Activated T-cell treated with anti-CD3 and anti-CD28 coated beads, Interleukin-2, amount 50 U/mL, for 72 hours (primary cell): ENCODE measurements around the gene EIF2B2. TPM values are rescaled to one million over a fixed set of nuclear protein-coding genes. Genes with fewer than 3 reads are reported as not detected.
"Not testable (repeated sequence)": the region's sequence is repeated elsewhere in the genome, so short reads cannot be mapped to it uniquely, and the experiment has no call there.

Source experiments
- ATAC-seq, 2 donors: fragments of 150-1000 bp; cut with Tn5 transposase; replicated peaks in 1 of 2; 2 replicates each; pipeline ENCODE4 v1.10.0; 2021; ENCODE audit warnings: moderate library complexity in 2 of 2, mild to moderate bottlenecking in 1 of 2
- DNase-seq, 2 donors: peaks; one replicate each; pipeline ENCODE4 v3.0.0; 2021 to 2022; ENCODE audit warnings: mixed read lengths in 1 of 2
- H3K27ac Mint-ChIP-seq: one replicate; pipeline ENCODE4 v1.8.0; 2022; ENCODE audit warnings: mild to moderate bottlenecking, moderate library complexity, mixed read lengths
- H3K27me3 Mint-ChIP-seq: one replicate; pipeline ENCODE4 v1.8.0; 2022; ENCODE audit warnings: low read depth, mixed read lengths
- H3K36me3 Mint-ChIP-seq, 2 donors: one replicate each; pipeline ENCODE4 v1.8.0; 2022; ENCODE audit warnings: mixed read lengths in 2 of 2, mild to moderate bottlenecking in 1 of 2; ENCODE audit not compliant: insufficient read depth in 2 of 2
- H3K4me1 Mint-ChIP-seq: one replicate; pipeline ENCODE4 v1.8.0; 2022; ENCODE audit warnings: low read depth, mixed read lengths
- H3K4me3 Mint-ChIP-seq, 2 donors: one replicate each; pipeline ENCODE4 v1.8.0; 2022; ENCODE audit warnings: mild to moderate bottlenecking in 2 of 2, mixed read lengths in 2 of 2, moderate library complexity in 2 of 2
- H3K9me3 Mint-ChIP-seq, 2 donors: one replicate each; pipeline ENCODE4 v1.8.0; 2022; ENCODE audit warnings: mixed read lengths in 2 of 2
- total RNA-seq, 2 donors: library from RNA; stranded (reverse); gene quantifications; one replicate each; pipeline ENCODE4 v1.2.3, GENCODE V29; 2022

The EIF2B2 gene
- total RNA-seq, 2 donors from 2014 or later: 50.3 to 68.5 TPM

DNA sequence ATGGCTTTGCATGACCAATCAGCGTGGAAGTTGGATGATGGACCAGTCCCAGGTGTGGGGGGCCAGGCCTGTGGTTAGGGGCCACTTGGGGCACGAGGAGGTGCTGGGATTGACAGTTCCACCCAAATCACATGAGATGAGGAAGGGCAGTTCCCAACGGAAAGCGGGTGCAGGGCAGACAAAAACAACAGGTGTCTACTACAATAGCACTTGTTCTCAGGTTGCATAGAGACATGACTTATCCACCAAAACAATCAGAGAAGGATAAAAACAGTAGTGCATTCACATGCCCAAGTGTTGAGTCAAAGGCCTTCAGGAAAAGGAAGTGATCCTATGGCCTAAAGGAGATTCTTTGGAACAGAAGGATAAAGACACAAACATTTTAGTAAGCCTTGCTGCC, 14.6 kb upstream of the EIF2B2 start:
- DNase-seq (no peak), ATAC-seq (no peak)
- Mint-ChIP-seq H3K27me3 (no peaks in the 10 kb centered on the region), H3K4me1 (no peaks in the 10 kb centered on the region), H3K27ac (no peak overlapping the region), H3K36me3 (no peaks in the 10 kb centered on the region), H3K9me3 (no peaks in the 10 kb centered on the region), H3K4me3 (no peak overlapping the region)

DNA sequence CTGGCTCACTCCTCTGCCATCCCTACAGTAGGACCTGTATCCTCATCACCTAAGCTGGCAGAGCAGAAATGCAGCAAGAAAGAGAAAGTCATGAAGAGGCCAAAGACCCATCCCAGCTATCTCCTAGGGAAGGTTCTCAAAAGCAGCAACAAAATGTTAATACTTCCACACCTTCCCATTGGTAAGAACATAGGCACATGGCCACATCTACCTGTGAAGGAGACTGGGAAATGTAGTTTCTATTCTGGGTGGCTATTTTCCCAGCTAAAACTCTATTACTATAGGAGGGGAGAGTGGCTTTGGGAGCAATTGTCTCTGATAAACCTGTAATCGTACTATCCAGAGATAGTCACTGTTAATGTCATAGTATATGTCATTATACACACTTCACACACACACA, 13.7 kb upstream of the EIF2B2 start:
- no peaks in the 10 kb centered on the region for H3K27me3 Mint-ChIP-seq
- H3K4me1 Mint-ChIP-seq: no peaks in the 10 kb centered on the region
- H3K36me3 Mint-ChIP-seq: no peaks in the 10 kb centered on the region
- ATAC-seq (no peak), DNase-seq (no peak)
- no peak overlapping the region for H3K4me3 Mint-ChIP-seq
- H3K9me3 Mint-ChIP-seq: no peaks in the 10 kb centered on the region
- no peak overlapping the region for H3K27ac Mint-ChIP-seq

DNA sequence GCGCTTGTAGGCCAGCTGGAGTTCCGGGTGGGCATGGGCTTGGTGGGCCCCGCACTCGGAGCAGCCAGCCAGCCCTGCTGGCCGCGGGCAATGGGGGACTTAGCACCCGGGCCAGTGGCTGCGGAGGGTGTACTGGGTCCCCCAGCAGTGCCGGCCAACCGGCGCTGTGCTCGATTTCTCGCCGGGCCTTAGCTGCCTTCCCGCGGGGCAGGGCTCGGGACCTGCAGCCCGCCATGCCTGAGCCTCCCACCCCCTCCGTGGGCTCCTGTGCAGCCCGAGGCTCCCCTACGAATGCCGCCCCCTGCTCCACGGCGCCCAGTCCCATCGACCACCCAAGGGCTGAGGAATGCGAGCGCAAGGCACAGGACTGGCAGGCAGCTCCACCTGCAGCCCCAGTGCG, 8.5 kb upstream of the EIF2B2 start:
- ATAC-seq, H3K36me3 Mint-ChIP-seq, H3K4me1 Mint-ChIP-seq, H3K27me3 Mint-ChIP-seq, H3K27ac Mint-ChIP-seq, H3K9me3 Mint-ChIP-seq, H3K4me3 Mint-ChIP-seq, DNase-seq: not testable (repeated sequence)

DNA sequence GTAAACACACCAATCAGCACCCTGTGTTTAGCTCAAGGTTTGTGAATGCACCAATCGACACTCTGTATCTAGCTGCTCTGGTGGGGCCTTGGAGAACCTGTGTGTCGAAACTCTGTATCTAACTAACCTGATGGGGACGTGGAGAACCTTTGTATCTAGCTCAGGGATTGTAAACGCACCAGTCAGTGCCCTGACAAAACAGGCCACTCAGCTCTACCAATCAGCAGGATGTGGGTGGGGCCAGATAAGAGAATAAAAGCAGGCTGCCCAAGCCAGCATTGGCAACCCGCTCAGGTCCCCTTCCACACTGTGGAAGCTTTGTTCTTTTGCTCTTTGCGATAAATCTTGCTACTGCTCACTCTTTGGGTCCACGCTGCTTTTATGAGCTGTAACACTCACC, 6.9 kb upstream of the EIF2B2 start:
- H3K9me3 Mint-ChIP-seq, H3K4me1 Mint-ChIP-seq, H3K36me3 Mint-ChIP-seq, H3K4me3 Mint-ChIP-seq, ATAC-seq, H3K27me3 Mint-ChIP-seq, H3K27ac Mint-ChIP-seq, DNase-seq: not testable (repeated sequence)

DNA sequence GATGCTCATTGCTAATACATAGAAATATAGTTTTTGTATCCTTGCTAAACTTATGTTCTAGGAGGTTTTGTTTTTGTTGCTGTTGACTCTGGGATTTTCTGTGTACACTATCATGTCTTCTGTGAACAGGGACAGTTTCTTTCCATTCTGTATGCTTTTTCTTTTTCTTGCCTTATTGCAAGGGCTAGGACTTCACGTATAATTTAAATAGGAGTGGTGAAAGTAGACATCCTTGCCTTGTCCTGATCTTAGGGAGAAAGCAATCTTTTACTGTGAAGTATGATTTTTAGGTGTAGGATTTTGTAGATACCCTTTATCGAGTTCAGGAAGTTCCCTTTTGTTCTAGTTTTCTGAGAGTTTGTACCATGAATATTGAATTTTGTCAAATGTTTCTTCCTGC, 1.5 kb upstream of the EIF2B2 start:
- peaks cover 2 to 3% of the 10 kb centered on the region in 2 donors for H3K9me3 Mint-ChIP-seq
- no peak overlapping the region for H3K27ac Mint-ChIP-seq
- DNase-seq: no peak
- H3K36me3 Mint-ChIP-seq: peaks cover 5 to 22% of the 10 kb centered on the region in 2 donors
- no peak overlapping the region for H3K4me3 Mint-ChIP-seq
- no peak for ATAC-seq
- H3K4me1 Mint-ChIP-seq: peaks cover 36% of the 10 kb centered on the region
- no peaks in the 10 kb centered on the region for H3K27me3 Mint-ChIP-seq

DNA sequence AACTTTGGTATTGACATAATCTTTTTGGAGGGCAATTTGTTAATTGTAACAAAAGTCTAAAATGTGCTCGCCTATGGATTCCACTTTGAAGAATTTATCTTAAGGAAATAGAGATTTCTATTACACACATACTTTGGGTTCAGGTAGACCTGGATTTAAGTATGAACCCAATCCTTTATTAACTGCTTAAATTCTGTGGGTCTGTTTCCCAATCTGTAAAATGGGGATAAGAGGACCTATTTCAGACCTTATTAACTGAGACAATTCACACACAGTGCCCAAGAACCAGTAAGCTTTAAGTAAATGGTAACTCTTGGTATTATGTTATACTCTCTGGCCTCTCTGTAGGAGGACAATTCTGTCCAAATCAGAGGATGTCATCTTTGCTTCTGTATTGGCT, 822 bp upstream of the EIF2B2 start:
- peaks cover 2 to 3% of the 10 kb centered on the region in 2 donors for H3K9me3 Mint-ChIP-seq
- H3K36me3 Mint-ChIP-seq: peaks cover 5 to 22% of the 10 kb centered on the region in 2 donors
- H3K27ac Mint-ChIP-seq: peak overlapping the region; percentile 78
- DNase-seq: no peak
- ATAC-seq: no peak
- H3K4me1 Mint-ChIP-seq: peaks cover 41% of the 10 kb centered on the region
- H3K4me3 Mint-ChIP-seq: peak overlapping the region; percentile 82 to 95
- no peaks in the 10 kb centered on the region for H3K27me3 Mint-ChIP-seq

DNA sequence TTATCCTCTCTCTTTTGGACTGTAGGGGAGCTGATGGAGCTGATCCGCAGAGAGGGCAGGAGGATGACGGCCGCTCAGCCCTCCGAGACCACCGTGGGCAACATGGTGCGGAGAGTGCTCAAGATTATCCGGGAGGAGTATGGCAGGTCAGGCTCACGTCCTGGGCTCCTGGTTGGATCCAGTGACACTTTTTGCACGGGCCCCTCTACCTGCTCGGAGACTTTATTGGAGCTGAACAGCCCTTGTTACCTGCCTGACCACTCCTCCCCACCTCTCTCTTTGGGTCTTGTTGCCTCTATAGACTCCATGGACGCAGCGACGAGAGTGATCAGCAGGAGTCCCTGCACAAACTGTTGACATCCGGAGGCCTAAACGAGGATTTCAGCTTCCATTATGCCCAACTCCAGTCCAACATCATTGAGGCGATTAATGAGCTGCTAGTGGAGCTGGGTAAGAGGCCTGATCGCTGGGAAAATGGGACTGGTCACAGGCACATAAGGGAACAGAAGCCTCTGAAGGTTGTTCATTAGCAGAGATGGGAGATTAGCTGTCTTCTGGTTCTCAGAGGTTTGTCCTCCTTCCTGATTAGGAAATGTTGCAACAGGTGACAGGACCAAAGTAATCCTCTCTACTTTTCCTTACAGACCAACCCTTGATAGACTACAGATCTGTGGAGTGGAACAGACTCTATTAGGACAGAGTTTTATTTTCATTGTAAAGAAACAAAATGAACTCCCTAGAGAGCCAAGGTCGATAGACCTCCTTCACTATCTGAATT, 718 bp downstream of the EIF2B2 start:
- H3K27ac Mint-ChIP-seq: peak overlapping the region; percentile 61
- H3K4me1 Mint-ChIP-seq: peaks cover 51% of the 10 kb centered on the region
- H3K9me3 Mint-ChIP-seq: peaks cover 2 to 3% of the 10 kb centered on the region in 2 donors
- no peaks in the 10 kb centered on the region for H3K27me3 Mint-ChIP-seq
- H3K36me3 Mint-ChIP-seq: peaks cover 5 to 30% of the 10 kb centered on the region in 2 donors
- peak overlapping the region; percentile 82 to 95 for H3K4me3 Mint-ChIP-seq
- DNase-seq (peak in 1 of 2 donors; percentile 7), ATAC-seq (no peak)

DNA sequence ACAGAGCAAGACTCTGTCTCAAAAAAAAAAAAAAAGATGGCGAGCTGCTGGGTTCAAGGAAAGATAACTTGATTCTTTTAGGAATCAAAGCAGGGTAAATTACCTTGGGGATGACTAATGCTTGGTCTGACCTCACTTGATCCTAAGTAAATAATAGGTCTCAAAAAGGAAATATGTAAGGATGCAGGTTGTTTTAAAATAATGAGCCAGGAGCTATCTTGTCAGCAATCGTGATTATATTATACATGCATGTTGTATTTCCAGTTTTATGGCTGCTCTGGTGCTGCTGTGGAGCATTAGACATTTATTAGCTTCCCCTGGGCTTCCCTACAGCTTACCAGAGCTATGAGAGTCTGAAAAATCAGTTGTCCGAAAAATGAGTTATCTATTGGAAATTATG, 2.6 kb downstream of the EIF2B2 start:
- Mint-ChIP-seq H3K4me1 (peaks cover 58% of the 10 kb centered on the region), H3K27ac (no peak overlapping the region), H3K27me3 (no peaks in the 10 kb centered on the region), H3K9me3 (peaks cover 2 to 3% of the 10 kb centered on the region in 2 donors), H3K4me3 (no peak overlapping the region), H3K36me3 (peaks cover 5 to 44% of the 10 kb centered on the region in 2 donors)
- ATAC-seq (no peak), DNase-seq (no peak)

DNA sequence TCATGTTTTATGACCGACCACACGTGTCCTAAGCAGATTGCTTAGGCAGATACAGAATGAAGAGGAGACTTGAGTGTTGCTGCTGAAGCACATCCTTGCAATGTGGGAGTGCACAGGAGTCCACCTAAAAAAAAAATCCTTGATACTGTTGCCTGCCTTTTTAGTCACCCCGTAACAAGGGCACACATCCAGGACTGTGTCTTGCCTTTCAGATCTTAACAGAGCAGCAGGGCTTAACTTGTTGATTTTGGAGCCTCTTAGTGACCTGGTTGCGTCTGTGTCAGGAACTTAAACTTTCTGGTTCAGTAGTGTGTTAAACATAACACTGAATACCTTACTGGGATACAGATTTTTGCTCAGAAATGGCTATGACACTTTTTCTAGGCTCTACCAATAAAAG, 6.5 kb downstream of the EIF2B2 start:
- DNase-seq: no peak
- no peaks in the 10 kb centered on the region for H3K9me3 Mint-ChIP-seq
- H3K4me1 Mint-ChIP-seq: peaks cover 62% of the 10 kb centered on the region
- no peak for ATAC-seq
- peaks cover 3 to 41% of the 10 kb centered on the region in 2 donors for H3K36me3 Mint-ChIP-seq
- H3K4me3 Mint-ChIP-seq: no peak overlapping the region
- no peaks in the 10 kb centered on the region for H3K27me3 Mint-ChIP-seq
- H3K27ac Mint-ChIP-seq: no peak overlapping the region

DNA sequence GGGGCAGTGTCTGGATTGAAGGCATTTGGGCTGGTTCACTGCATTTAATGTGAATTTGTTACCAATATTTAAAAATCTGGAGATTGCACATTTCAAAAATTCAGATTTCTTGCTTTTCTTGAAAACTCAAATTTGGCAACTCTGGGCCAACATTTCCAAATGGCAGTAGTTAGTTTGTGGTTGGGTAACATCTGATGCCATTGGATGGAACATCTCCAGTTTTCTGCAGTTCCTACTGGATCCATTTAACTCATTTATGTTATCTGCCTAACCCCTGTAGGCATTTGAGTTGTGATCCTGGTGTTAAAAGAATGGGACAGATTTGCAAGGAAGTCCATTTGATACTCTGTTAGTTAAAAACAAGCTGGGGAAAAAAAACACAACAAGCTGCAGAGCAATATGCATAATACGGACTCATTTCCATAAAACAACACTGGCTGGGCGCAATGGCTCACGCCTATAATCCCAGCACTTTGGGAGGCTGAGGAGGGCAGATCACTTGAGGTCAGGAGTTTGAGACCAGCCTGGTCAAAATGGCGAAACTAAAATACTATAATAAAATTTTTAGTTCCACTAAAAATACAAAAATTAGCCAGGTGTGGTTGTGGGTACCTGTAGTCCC, 7.9 kb downstream of the EIF2B2 start:
- H3K27ac Mint-ChIP-seq: peak overlapping the region; percentile 12

DNA sequence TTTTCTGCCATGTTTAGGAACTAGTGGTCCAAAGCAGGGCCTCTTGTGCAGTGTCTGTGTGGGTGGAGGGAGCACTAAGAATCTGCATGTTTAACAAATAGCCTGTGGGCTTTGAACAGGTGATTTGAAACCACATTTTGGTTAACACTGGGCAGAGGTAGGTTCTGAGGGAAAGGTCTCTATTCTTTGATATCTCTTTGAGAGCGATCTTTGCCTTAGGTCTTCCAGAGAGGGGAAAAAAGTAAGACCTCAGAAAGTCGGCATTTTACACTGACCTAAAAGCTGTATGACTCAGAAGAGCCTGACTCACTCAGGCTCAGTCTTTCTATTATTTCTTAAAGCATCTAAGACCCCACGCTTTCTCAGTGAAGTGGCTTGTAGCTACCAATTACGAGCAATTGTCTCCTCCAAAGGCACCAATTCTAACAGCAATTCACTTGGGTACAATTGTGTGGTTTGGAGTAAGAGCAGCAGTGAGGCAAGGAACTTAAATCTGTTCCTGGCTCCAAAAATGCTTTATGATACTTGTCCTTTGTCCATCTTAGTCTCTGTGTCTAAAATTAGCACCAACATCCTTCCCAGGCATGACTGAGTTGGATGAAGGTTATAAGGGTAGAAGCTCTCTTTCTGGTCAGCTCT, 8.8 kb downstream of the EIF2B2 start:
- H3K36me3 Mint-ChIP-seq: peaks cover 1 to 31% of the 10 kb centered on the region in 2 donors
- peak; percentile 91 to 93 for ATAC-seq
- no peaks in the 10 kb centered on the region for H3K27me3 Mint-ChIP-seq

More for the DNA sequence above, 7.9 kb downstream of the EIF2B2 start:
- H3K4me3 Mint-ChIP-seq: no peak overlapping the region
- no peaks in the 10 kb centered on the region for H3K9me3 Mint-ChIP-seq
- H3K27me3 Mint-ChIP-seq: no peaks in the 10 kb centered on the region
- peaks cover 48% of the 10 kb centered on the region for H3K4me1 Mint-ChIP-seq
- ATAC-seq (no peak), DNase-seq (no peak)
- peaks cover 1 to 35% of the 10 kb centered on the region in 2 donors for H3K36me3 Mint-ChIP-seq

DNA sequence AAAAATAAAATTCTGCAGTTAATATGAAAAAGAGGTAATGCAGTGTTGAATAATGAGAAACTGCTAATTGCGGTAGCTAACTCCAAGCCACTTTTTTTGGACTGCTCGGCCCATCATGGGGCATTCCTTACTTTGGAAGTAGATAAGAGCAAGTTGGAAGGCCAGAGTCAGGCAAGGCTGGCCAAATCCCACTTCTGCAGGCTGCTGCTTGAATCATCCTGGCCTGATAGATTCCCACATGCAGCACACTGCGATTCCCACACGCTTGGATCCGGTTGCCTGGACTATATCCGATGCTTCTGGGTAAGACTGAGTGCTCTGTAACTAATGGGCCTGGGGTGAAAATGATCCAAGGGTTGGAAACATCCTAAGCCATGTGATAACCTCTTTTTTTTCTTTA, 10.6 kb downstream of the EIF2B2 start:
- Mint-ChIP-seq H3K9me3 (no peaks in the 10 kb centered on the region), H3K27me3 (no peaks in the 10 kb centered on the region), H3K4me3 (no peak overlapping the region), H3K4me1 (peaks cover 28% of the 10 kb centered on the region), H3K36me3 (peaks cover 1 to 28% of the 10 kb centered on the region in 2 donors), H3K27ac (no peak overlapping the region)
- DNase-seq (no peak), ATAC-seq (no peak)

More for the DNA sequence above, 8.8 kb downstream of the EIF2B2 start:
- peak; percentile 24 to 27 for DNase-seq
- peaks cover 39% of the 10 kb centered on the region for H3K4me1 Mint-ChIP-seq
- peak overlapping the region; percentile 8 to 22 for H3K4me3 Mint-ChIP-seq
- H3K9me3 Mint-ChIP-seq: no peaks in the 10 kb centered on the region
- H3K27ac Mint-ChIP-seq: peak overlapping the region; percentile 12

DNA sequence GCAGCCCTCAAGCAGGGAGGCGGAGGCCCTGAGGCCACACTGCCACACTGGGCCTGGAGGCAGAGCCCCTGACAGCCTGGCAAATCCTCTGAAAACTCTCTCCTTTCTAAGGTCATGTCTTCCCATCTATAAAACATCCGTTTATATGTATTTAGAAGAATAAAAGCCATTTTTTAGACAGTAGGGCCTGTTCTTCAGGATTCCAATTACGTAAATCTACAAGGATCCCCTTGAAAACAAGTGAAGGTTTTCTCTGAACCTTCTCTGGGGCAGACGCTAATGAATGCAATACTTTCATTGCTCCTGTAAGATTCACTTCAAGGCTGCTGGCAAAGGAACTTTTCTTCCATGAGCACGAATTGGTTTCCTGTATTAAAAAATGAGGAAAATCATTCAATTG, 12.8 kb downstream of the EIF2B2 start:
- Mint-ChIP-seq H3K27me3 (no peaks in the 10 kb centered on the region), H3K4me3 (no peak overlapping the region), H3K9me3 (no peaks in the 10 kb centered on the region), H3K27ac (no peak overlapping the region), H3K4me1 (peaks cover 17% of the 10 kb centered on the region), H3K36me3 (peaks cover 3 to 16% of the 10 kb centered on the region in 2 donors)
- DNase-seq (no peak), ATAC-seq (no peak)
